Loucy (cell line): ENCODE data around the gene PRSS56.

Experiments used
- H2AFZ ChIP-seq: fragments of 200-600 bp; sonication (generic); 2 replicates; pipeline ENCODE4 v1.6.0; 2016; ENCODE audit warnings: antibody characterized with exemption, mild to moderate bottlenecking, low read length, moderate library complexity
- H3F3A ChIP-seq: fragments of 200-600 bp; 2 replicates; pipeline ENCODE4 v1.6.0; 2016; ENCODE audit warnings: antibody characterized with exemption, low read depth, mild to moderate bottlenecking
- H3K27me3 ChIP-seq: fragments of 200-600 bp; sonication (generic); 2 replicates; pipeline ENCODE4 v1.6.1; 2014; ENCODE audit warnings: low read length, mild to moderate bottlenecking; ENCODE audit not compliant: insufficient read depth, poor library complexity, severe bottlenecking
- H3K36me3 ChIP-seq: fragments of 200-600 bp; sonication (generic); 2 replicates; pipeline ENCODE4 v1.6.1; 2016; ENCODE audit warnings: low read length; ENCODE audit not compliant: insufficient read depth
- H3K4me1 ChIP-seq: fragments of 200-600 bp; sonication (generic); 2 replicates; pipeline ENCODE4 v1.5.1; 2014; ENCODE audit warnings: low read length, mild to moderate bottlenecking; ENCODE audit not compliant: insufficient read depth, poor library complexity, severe bottlenecking
- H3K4me2 ChIP-seq: fragments of 200-600 bp; sonication (generic); 2 replicates; pipeline ENCODE4 v1.6.0; 2014; ENCODE audit warnings: antibody characterized with exemption, low read length, low read depth, mild to moderate bottlenecking; ENCODE audit not compliant: poor library complexity, severe bottlenecking
- H3K4me3 ChIP-seq: fragments of 200-600 bp; sonication (generic); 2 replicates; pipeline ENCODE4 v1.5.1; 2014; ENCODE audit warnings: low read length, mild to moderate bottlenecking, mixed read lengths; ENCODE audit not compliant: poor library complexity, severe bottlenecking
- H3K79me2 ChIP-seq: fragments of 200-600 bp; sonication (generic); 2 replicates; pipeline ENCODE4 v1.6.1; 2014; ENCODE audit warnings: low read length; ENCODE audit not compliant: insufficient read depth
- H3K9ac ChIP-seq: fragments of 200-600 bp; sonication (generic); 2 replicates; pipeline ENCODE4 v1.6.0; 2014; ENCODE audit warnings: mild to moderate bottlenecking, low read depth, low read length, moderate library complexity; ENCODE audit not compliant: poor library complexity, severe bottlenecking
- H3K9me2 ChIP-seq: fragments of 200-600 bp; sonication (generic); replicated peaks from 2 replicates; pipeline ENCODE4 v1.6.1; 2016; ENCODE audit warnings: low read depth, low read length, mixed read lengths
- H3K9me3 ChIP-seq: fragments of 200-600 bp; sonication (generic); 2 replicates; pipeline ENCODE4 v1.6.1; 2014; ENCODE audit warnings: mild to moderate bottlenecking, antibody characterized with exemption, low read length, low read depth; ENCODE audit not compliant: insufficient read depth
- H4K20me1 ChIP-seq: fragments of 200-600 bp; sonication (generic); 2 replicates; pipeline ENCODE4 v1.6.0; 2014; ENCODE audit warnings: antibody characterized with exemption, low read length, mild to moderate bottlenecking; ENCODE audit not compliant: insufficient read depth, poor library complexity, severe bottlenecking
- EZH2phosphoT487 ChIP-seq: fragments of 200-600 bp; IDR thresholded peaks from 2 replicates; pipeline ENCODE4 v1.6.1; 2018; ENCODE audit warnings: antibody characterized with exemption, mild to moderate bottlenecking, moderate library complexity, borderline replicate concordance
- TF ChIP-seq, protein P1 (sequence below): fragments of 200-600 bp; sonication (generic); conservative IDR thresholded peaks from 2 replicates; pipeline ENCODE4 v1.5.1; 2014; ENCODE audit warnings: mild to moderate bottlenecking, antibody characterized with exemption, low read length

PRSS56 gene

GRCh38 chr2:232542715-232543467, 22.7 kb downstream of the PRSS56 start:
- Histone ChIP-seq H3K36me3 (no peaks in the 10 kb centered on the region), H3F3A (no peaks in the 10 kb centered on the region), H3K27me3 (no peaks in the 10 kb centered on the region), H3K4me3 (no peak overlapping the region), H3K9me3 (no peaks in the 10 kb centered on the region), H3K4me2 (no peak overlapping the region), H4K20me1 (peaks cover 5% of the 10 kb centered on the region), H3K9ac (no peak overlapping the region), H3K9me2 (no peaks in the 10 kb centered on the region), H2AFZ (no peak overlapping the region), H3K4me1 (no peaks in the 10 kb centered on the region), H3K79me2 (no peaks in the 10 kb centered on the region; the same call in 1 of the 2 replicates)
- TF ChIP-seq EZH2phosphoT487 = no peak
- TF ChIP-seq, protein P1, sequence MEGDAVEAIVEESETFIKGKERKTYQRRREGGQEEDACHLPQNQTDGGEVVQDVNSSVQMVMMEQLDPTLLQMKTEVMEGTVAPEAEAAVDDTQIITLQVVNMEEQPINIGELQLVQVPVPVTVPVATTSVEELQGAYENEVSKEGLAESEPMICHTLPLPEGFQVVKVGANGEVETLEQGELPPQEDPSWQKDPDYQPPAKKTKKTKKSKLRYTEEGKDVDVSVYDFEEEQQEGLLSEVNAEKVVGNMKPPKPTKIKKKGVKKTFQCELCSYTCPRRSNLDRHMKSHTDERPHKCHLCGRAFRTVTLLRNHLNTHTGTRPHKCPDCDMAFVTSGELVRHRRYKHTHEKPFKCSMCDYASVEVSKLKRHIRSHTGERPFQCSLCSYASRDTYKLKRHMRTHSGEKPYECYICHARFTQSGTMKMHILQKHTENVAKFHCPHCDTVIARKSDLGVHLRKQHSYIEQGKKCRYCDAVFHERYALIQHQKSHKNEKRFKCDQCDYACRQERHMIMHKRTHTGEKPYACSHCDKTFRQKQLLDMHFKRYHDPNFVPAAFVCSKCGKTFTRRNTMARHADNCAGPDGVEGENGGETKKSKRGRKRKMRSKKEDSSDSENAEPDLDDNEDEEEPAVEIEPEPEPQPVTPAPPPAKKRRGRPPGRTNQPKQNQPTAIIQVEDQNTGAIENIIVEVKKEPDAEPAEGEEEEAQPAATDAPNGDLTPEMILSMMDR = no peak

GRCh38 chr2:232543491-232543890, 23.3 kb downstream of the PRSS56 start:
- Histone ChIP-seq H3F3A (no peaks in the 10 kb centered on the region), H3K4me1 (no peaks in the 10 kb centered on the region), H3K9me3 (peaks cover 2% of the 10 kb centered on the region; the same call in 1 of the 2 replicates), H3K9ac (no peak overlapping the region), H3K27me3 (no peaks in the 10 kb centered on the region), H3K4me3 (no peak overlapping the region), H4K20me1 (peaks cover 5% of the 10 kb centered on the region), H3K36me3 (no peaks in the 10 kb centered on the region), H3K79me2 (peaks cover 1% of the 10 kb centered on the region; the same call in 1 of the 2 replicates), H2AFZ (no peak overlapping the region), H3K9me2 (no peaks in the 10 kb centered on the region), H3K4me2 (no peak overlapping the region)
- TF ChIP-seq, protein P1 = no peak
- no peak for TF ChIP-seq EZH2phosphoT487

DNA sequence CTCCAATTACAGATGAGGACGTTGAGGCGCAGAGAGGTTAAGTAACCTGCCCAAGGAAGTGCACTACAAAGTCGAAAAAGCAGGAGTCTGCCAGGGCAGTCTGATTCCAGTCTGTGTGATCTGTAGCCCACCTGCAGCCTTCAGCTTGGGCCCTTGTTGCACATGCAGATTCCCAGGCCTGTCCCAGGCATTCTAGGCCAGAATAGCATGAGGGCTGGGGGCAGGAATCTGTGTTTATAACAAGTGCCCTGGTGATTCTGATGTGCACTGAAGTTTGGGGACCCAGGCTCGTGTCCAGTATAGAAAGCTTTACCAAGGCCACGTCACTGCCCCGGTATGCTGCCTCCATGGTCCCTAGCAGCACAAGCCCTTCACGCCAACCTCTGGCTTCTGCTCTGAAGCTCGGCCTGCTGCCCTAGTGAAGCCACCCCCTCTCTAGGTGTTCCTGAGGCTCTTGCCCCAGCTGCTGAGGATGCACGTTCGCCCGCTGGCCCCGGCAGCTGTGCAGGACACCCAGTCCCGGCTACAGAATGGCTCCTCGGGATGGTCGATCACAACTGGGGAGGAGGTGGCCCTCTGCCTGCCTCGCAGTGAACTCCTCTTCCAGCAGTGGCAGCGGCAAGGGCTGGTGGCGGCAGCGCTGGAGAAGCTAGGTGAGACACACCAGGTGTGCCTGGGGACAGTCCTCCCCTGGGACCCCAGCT, 23.9 kb downstream of the PRSS56 start:
- no peak overlapping the region for H3K4me3 ChIP-seq
- H3K9me2 ChIP-seq = no peaks in the 10 kb centered on the region
- peaks cover 5% of the 10 kb centered on the region for H4K20me1 ChIP-seq
- H2AFZ ChIP-seq = no peak overlapping the region
- no peak overlapping the region for H3K9ac ChIP-seq
- no peaks in the 10 kb centered on the region for H3K4me1 ChIP-seq
- H3K27me3 ChIP-seq = no peaks in the 10 kb centered on the region
- no peaks in the 10 kb centered on the region for H3F3A ChIP-seq
- no peak overlapping the region for H3K4me2 ChIP-seq
- TF ChIP-seq, protein P1 = no peak
- TF ChIP-seq EZH2phosphoT487 = no peak
- H3K9me3 ChIP-seq = peaks cover 3% of the 10 kb centered on the region; the same call in 1 of the 2 replicates
- H3K79me2 ChIP-seq = peaks cover 4% of the 10 kb centered on the region; the same call in 1 of the 2 replicates
- H3K36me3 ChIP-seq = no peaks in the 10 kb centered on the region
